D341Med (cell line): ENCODE measurements around the gene RYR3.

Experiments used
- DNase-seq: peaks from one replicate; pipeline ENCODE4 v3.0.0; 2012; ENCODE audit warnings: low spot score

RYR3 gene

GRCh38 chr15:33449810-33450209 is 139.0 kb downstream of the RYR3 start:
- DNase-seq: no peak

- DNase-seq: no peak
Observed at GRCh38 chr15:33451385-33451784, 140.6 kb downstream of the RYR3 start.

- DNase-seq: no peak
Observed at GRCh38 chr15:33453761-33454160, 143.0 kb downstream of the RYR3 start.

GRCh38 chr15:33454346-33454745 is 143.6 kb downstream of the RYR3 start:
- DNase-seq: no peak

GRCh38 chr15:33454996-33455395 is 144.2 kb downstream of the RYR3 start:
- no peak for DNase-seq

GRCh38 chr15:33458421-33458820 is 147.7 kb downstream of the RYR3 start:
- no peak for DNase-seq

GRCh38 chr15:33460166-33460805 is 149.5 kb downstream of the RYR3 start:
- no peak for DNase-seq

- no peak for DNase-seq
Observed at GRCh38 chr15:33461671-33462070, 150.9 kb downstream of the RYR3 start.

GRCh38 chr15:33467146-33467815 is 156.5 kb downstream of the RYR3 start:
- no peak for DNase-seq

- DNase-seq: no peak
Observed at GRCh38 chr15:33467816-33468163, 157.0 kb downstream of the RYR3 start.

- no peak for DNase-seq
Observed at GRCh38 chr15:33468740-33469139, 158.0 kb downstream of the RYR3 start.

GRCh38 chr15:33473005-33473404 is 162.2 kb downstream of the RYR3 start:
- DNase-seq: no peak

GRCh38 chr15:33473714-33474113 is 162.9 kb downstream of the RYR3 start:
- no peak for DNase-seq

- DNase-seq: no peak
Observed at GRCh38 chr15:33476076-33476475, 165.3 kb downstream of the RYR3 start.

GRCh38 chr15:33476908-33477307 is 166.1 kb downstream of the RYR3 start:
- DNase-seq: no peak

GRCh38 chr15:33489335-33489734 is 178.6 kb downstream of the RYR3 start:
- DNase-seq: no peak

GRCh38 chr15:33490703-33491102 is 179.9 kb downstream of the RYR3 start:
- DNase-seq: no peak

- no peak for DNase-seq
Observed at GRCh38 chr15:33492434-33493052, 181.8 kb downstream of the RYR3 start.

GRCh38 chr15:33494306-33494705 is 183.5 kb downstream of the RYR3 start:
- no peak for DNase-seq

- DNase-seq: no peak
Observed at GRCh38 chr15:33500432-33501195, 189.8 kb downstream of the RYR3 start.

- no peak for DNase-seq
Observed at GRCh38 chr15:33503681-33504080, 192.9 kb downstream of the RYR3 start.

- DNase-seq: no peak
Observed at GRCh38 chr15:33506781-33507296, 196.1 kb downstream of the RYR3 start.

GRCh38 chr15:33508703-33509102 is 197.9 kb downstream of the RYR3 start:
- no peak for DNase-seq
